OCI-M1 (cell line): Measurements from ENCODE around the gene MYL5.
"Not testable (repeated sequence)": the region's sequence is repeated elsewhere in the genome, so short reads cannot be mapped to it uniquely, and the experiment has no call there.

ENCODE experiments used
- DNase-seq: peaks from one replicate; lab custom pipeline; 2025; lab: John Stamatoyannopoulos, UW

MYL5 gene

GRCh38 chr4:729336-730315 is 55.3 kb downstream of the MYL5 start:
- DNase-seq, result no peak

- no peak for DNase-seq
These were observed 56.2 kb downstream of the MYL5 start for GRCh38 chr4:730511-730910.

- DNase-seq, result not testable (repeated sequence)
These were observed 56.9 kb downstream of the MYL5 start for GRCh38 chr4:730946-731904.
